PC-9 (cell line): ENCODE data around the gene COMMD9. TPM values are rescaled to one million over a fixed set of nuclear protein-coding genes. Genes with fewer than 3 reads are reported as not detected.

Experiments used
- BruUV-seq: library from RNA; stranded (reverse); fragments of 400-500 nt; replicated peaks from 2 replicates; lab custom pipeline; 2021; lab: Mats Ljungman, UMichigan
- CTCF ChIA-PET: fragments of 300-600 bp; sonication (Branson Sonifier 250); formaldehyde crosslinking; loops from one replicate; lab custom pipeline; 2022; ENCODE audit warnings: antibody characterized with exemption; lab: Charles Lee
- POLR2A ChIA-PET: fragments of 300-600 bp; sonication (Branson Sonifier 250); formaldehyde crosslinking; loops from one replicate; lab custom pipeline; 2022; ENCODE audit warnings: antibody characterized with exemption; ENCODE audit not compliant: unreplicated experiment; lab: Charles Lee
- DNase-seq, 2 experiments: peaks; one replicate each; pipeline versions ENCODE4 v3.0.0 to v3.0.0-alpha.2; 2015 to 2022; ENCODE audit warnings: mixed read lengths in 1 of 2
- H2AFZ ChIP-seq: fragments of 200-600 bp; sonication (generic); 2 replicates; pipeline ENCODE4 v1.8.1; 2017; ENCODE audit warnings: antibody characterized with exemption
- H3F3A ChIP-seq: fragments of 200-600 bp; sonication (generic); 2 replicates; pipeline ENCODE4 v1.8.1; 2017; ENCODE audit warnings: antibody characterized with exemption, mild to moderate bottlenecking, low read depth; ENCODE audit not compliant: insufficient read depth
- H3K27ac ChIP-seq: fragments of 200-600 bp; sonication (generic); 2 replicates; pipeline ENCODE4 v1.6.1; 2016; ENCODE audit warnings: mixed run types
- H3K27me3 ChIP-seq: fragments of 200-600 bp; sonication (generic); 2 replicates; pipeline ENCODE4 v1.6.1; 2016; ENCODE audit warnings: low read depth, mixed run types; ENCODE audit not compliant: insufficient read depth
- H3K36me3 ChIP-seq: fragments of 200-600 bp; sonication (generic); 2 replicates; pipeline ENCODE4 v1.6.1; 2016; ENCODE audit warnings: low read depth, mixed run types
- H3K4me1 ChIP-seq: fragments of 200-600 bp; sonication (generic); replicated peaks from 2 replicates; pipeline ENCODE4 v1.6.1; 2016; ENCODE audit warnings: mixed run types; ENCODE audit not compliant: insufficient read depth
- H3K4me2 ChIP-seq: fragments of 200-600 bp; sonication (generic); 2 replicates; pipeline ENCODE4 v1.6.1; 2017; ENCODE audit warnings: mixed run types
- H3K4me3 ChIP-seq: fragments of 200-600 bp; sonication (generic); 2 replicates; pipeline ENCODE4 v1.6.1; 2016; ENCODE audit warnings: mixed run types
- H3K79me2 ChIP-seq: fragments of 200-600 bp; sonication (generic); 2 replicates; pipeline ENCODE4 v1.6.1; 2017; ENCODE audit warnings: low read depth, mixed run types
- H3K9me2 ChIP-seq: fragments of 200-600 bp; sonication (generic); 2 replicates; pipeline ENCODE4 v1.8.1; 2017; ENCODE audit warnings: mild to moderate bottlenecking; ENCODE audit not compliant: insufficient read depth
- H3K9me3 ChIP-seq: fragments of 200-600 bp; sonication (generic); 2 replicates; pipeline ENCODE4 v1.8.1; 2016; ENCODE audit warnings: low read depth; ENCODE audit not compliant: insufficient read depth
- H4K20me1 ChIP-seq: fragments of 200-600 bp; sonication (generic); 2 replicates; pipeline ENCODE4 v1.8.1; 2017; ENCODE audit not compliant: insufficient read depth
- CTCF ChIP-seq: fragments of 200-600 bp; sonication (generic); conservative IDR thresholded peaks from 2 replicates; pipeline ENCODE4 v1.6.1; 2017; ENCODE audit warnings: mixed run types, antibody characterized with exemption, mild to moderate bottlenecking, moderate library complexity
- EZH2 ChIP-seq: fragments of 200-600 bp; sonication (generic); IDR thresholded peaks from 2 replicates; pipeline ENCODE4 v1.8.0; 2017; ENCODE audit warnings: antibody characterized with exemption, low read depth
- intact Hi-C: fragments of 100-400 bp; cut with micrococcal nuclease; formaldehyde crosslinking; loops from one replicate; pipeline ENCODE4 v1.10.0; 2022; ENCODE audit not compliant: unreplicated experiment
- total RNA-seq: library from RNA; stranded (reverse); gene quantifications from 2 replicates; pipeline ENCODE4 v1.2.3, GENCODE V29; 2021

The COMMD9 gene
- total RNA-seq, 1 experiment from 2014 or later = 77.5 TPM

- H4K20me1 ChIP-seq = no peaks in the 10 kb centered on the region
- no peak overlapping the region for H3K27ac ChIP-seq
- H3F3A ChIP-seq = no peaks in the 10 kb centered on the region
- H3K4me3 ChIP-seq = no peak overlapping the region
- H3K9me2 ChIP-seq = no peaks in the 10 kb centered on the region
- no peak for TF ChIP-seq EZH2
- no peak for TF ChIP-seq CTCF
- no peaks in the 10 kb centered on the region for H3K36me3 ChIP-seq
- no peak overlapping the region for H2AFZ ChIP-seq
- no peak overlapping the region for H3K4me2 ChIP-seq
- intact Hi-C loops = no loop called here
- H3K4me1 ChIP-seq = peaks cover 7% of the 10 kb centered on the region
- H3K9me3 ChIP-seq = no peaks in the 10 kb centered on the region; the same call in 1 of the 2 replicates
- ChIA-PET POLR2A (interaction anchor here (0.5 kb wide), 1 partner anchor 334 kb away, joined by 4 read pairs; no protein-coding TSS in a partner anchor), CTCF (interaction anchor here (0.6 to 1.0 kb wide), 3 partner anchors 439 to 1327 kb away, joined by 3 read pairs; no protein-coding TSS in a partner anchor)
- H3K27me3 ChIP-seq = no peaks in the 10 kb centered on the region
- BruUV-seq = no TSS peak
- H3K79me2 ChIP-seq = no peaks in the 10 kb centered on the region
- DNase-seq = no peak
These were observed 28.1 kb downstream of the COMMD9 start for GRCh38 chr11:36261094-36261493.

- no peak overlapping the region for H3K4me2 ChIP-seq
- H2AFZ ChIP-seq = no peak overlapping the region
These were observed 30.4 kb downstream of the COMMD9 start for GRCh38 chr11:36258730-36259360.

GRCh38 chr11:36257351-36257750 lies 31.9 kb downstream of the COMMD9 start:
- no peaks in the 10 kb centered on the region for H3K9me2 ChIP-seq
- no peak overlapping the region for H2AFZ ChIP-seq
- POLR2A ChIA-PET = interaction anchor here (0.7 kb wide), 1 partner anchor 596 kb away, joined by 3 read pairs; no protein-coding TSS in a partner anchor
- no peaks in the 10 kb centered on the region for H4K20me1 ChIP-seq
- TF ChIP-seq CTCF = no peak
- no peak for TF ChIP-seq EZH2
- no peaks in the 10 kb centered on the region for H3K36me3 ChIP-seq
- no peaks in the 10 kb centered on the region; the same call in 1 of the 2 replicates for H3K9me3 ChIP-seq
- no peak overlapping the region for H3K4me3 ChIP-seq
- BruUV-seq = no TSS peak
- peaks cover 5% of the 10 kb centered on the region; the same call in 1 of the 2 replicates for H3F3A ChIP-seq
- DNase-seq = peak; percentile 41 to 46
- 0 out of 2 replicates have a peak overlapping the region, but pooled peaks have one; percentile 20 for H3K4me2 ChIP-seq
- H3K4me1 ChIP-seq = peaks cover 16% of the 10 kb centered on the region
- CTCF ChIA-PET = interaction anchor here (0.6 to 2.7 kb wide), 2 partner anchors 31 to 435 kb away, joined by 4 to 35 read pairs; no protein-coding TSS in a partner anchor
- intact Hi-C loops = loop anchor here (5.0 kb wide), 1 partner anchor 200 kb away; no protein-coding TSS in a partner anchor
- no peak overlapping the region for H3K27ac ChIP-seq
- no peaks in the 10 kb centered on the region for H3K79me2 ChIP-seq
- no peaks in the 10 kb centered on the region for H3K27me3 ChIP-seq

More at GRCh38 chr11:36258730-36259360, 30.4 kb downstream of the COMMD9 start:
- BruUV-seq = no TSS peak
- Histone ChIP-seq H3K9me3 (no peaks in the 10 kb centered on the region; the same call in 1 of the 2 replicates), H3K79me2 (no peaks in the 10 kb centered on the region), H3K27ac (no peak overlapping the region), H4K20me1 (no peaks in the 10 kb centered on the region), H3K36me3 (no peaks in the 10 kb centered on the region), H3K27me3 (no peaks in the 10 kb centered on the region), H3K4me1 (peaks cover 16% of the 10 kb centered on the region), H3K9me2 (no peaks in the 10 kb centered on the region), H3K4me3 (no peak overlapping the region), H3F3A (peaks cover 5% of the 10 kb centered on the region; the same call in 1 of the 2 replicates)
- POLR2A ChIA-PET = no interaction called here
- TF ChIP-seq CTCF (peak; percentile 71), EZH2 (no peak)
- intact Hi-C loops = loop anchor here (2.0 to 5.0 kb wide), 2 partner anchors 202 to 436 kb away; no protein-coding TSS in a partner anchor
- peak; percentile 35 to 44 for DNase-seq
- CTCF ChIA-PET = interaction anchor here (0.6 to 2.7 kb wide), 5 partner anchors 197 to 771 kb away, joined by 3 to 35 read pairs (median 4); no protein-coding TSS in a partner anchor
